ENCODE data around the gene GPC5. TPM values are rescaled to one million over a fixed set of nuclear protein-coding genes. Genes with fewer than 3 reads are reported as not detected.

Gene GPC5
- total RNA-seq, 1 donor from 2014 or later, result 0.28 TPM

DNA sequence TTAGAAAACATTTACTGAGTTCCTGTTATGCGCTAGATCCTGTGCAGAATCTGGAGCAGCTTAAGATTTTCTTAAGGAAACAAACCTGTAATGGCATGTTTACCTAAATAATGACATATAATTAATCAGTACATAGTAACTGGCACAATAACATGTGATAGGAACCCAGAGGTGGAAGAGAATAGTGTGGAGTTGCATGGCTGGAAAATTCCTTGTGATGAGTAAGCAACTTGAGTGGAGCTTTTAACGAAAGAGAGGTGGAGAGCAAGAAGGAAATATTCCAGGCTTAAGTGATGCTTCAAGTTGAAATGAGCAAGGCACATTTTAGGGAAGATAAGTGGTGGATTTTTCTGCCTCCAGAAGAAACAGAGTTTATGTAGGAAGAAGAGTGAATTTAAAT lies 9.2 kb upstream of the GPC5 start:
- H3K36me3 Mint-ChIP-seq (ENCODE audit: low read depth), result no peaks in the 10 kb centered on the region
- no peak for DNase-seq (ENCODE audit: low read depth, low spot score)
- no peaks in the 10 kb centered on the region for H3K9me3 Mint-ChIP-seq
- H3K27me3 Mint-ChIP-seq (ENCODE audit: low read depth), result peaks cover 21% of the 10 kb centered on the region
- H3K4me3 Mint-ChIP-seq, result no peak overlapping the region
- no peaks in the 10 kb centered on the region for H3K4me1 Mint-ChIP-seq
- TF ChIP-seq, protein P1, sequence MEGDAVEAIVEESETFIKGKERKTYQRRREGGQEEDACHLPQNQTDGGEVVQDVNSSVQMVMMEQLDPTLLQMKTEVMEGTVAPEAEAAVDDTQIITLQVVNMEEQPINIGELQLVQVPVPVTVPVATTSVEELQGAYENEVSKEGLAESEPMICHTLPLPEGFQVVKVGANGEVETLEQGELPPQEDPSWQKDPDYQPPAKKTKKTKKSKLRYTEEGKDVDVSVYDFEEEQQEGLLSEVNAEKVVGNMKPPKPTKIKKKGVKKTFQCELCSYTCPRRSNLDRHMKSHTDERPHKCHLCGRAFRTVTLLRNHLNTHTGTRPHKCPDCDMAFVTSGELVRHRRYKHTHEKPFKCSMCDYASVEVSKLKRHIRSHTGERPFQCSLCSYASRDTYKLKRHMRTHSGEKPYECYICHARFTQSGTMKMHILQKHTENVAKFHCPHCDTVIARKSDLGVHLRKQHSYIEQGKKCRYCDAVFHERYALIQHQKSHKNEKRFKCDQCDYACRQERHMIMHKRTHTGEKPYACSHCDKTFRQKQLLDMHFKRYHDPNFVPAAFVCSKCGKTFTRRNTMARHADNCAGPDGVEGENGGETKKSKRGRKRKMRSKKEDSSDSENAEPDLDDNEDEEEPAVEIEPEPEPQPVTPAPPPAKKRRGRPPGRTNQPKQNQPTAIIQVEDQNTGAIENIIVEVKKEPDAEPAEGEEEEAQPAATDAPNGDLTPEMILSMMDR (conservative IDR thresholded peaks at IDR 0.05), result no peak
- no peak overlapping the region for H3K27ac Mint-ChIP-seq (ENCODE audit: unreplicated experiment)

- DNase-seq (ENCODE audit: low read depth, low spot score), result no peak
- Mint-ChIP-seq H3K27me3 (ENCODE audit: low read depth) (peaks cover 84% of the 10 kb centered on the region), H3K4me1 (peaks cover 6% of the 10 kb centered on the region), H3K36me3 (ENCODE audit: low read depth) (no peaks in the 10 kb centered on the region), H3K4me3 (no peak overlapping the region), H3K27ac (ENCODE audit: unreplicated experiment) (no peak overlapping the region), H3K9me3 (no peaks in the 10 kb centered on the region)
- TF ChIP-seq, protein P1 (conservative IDR thresholded peaks at IDR 0.05), result no peak
Measured at GRCh38 chr13:91397595-91397994, 826 bp upstream of the GPC5 start.

DNA sequence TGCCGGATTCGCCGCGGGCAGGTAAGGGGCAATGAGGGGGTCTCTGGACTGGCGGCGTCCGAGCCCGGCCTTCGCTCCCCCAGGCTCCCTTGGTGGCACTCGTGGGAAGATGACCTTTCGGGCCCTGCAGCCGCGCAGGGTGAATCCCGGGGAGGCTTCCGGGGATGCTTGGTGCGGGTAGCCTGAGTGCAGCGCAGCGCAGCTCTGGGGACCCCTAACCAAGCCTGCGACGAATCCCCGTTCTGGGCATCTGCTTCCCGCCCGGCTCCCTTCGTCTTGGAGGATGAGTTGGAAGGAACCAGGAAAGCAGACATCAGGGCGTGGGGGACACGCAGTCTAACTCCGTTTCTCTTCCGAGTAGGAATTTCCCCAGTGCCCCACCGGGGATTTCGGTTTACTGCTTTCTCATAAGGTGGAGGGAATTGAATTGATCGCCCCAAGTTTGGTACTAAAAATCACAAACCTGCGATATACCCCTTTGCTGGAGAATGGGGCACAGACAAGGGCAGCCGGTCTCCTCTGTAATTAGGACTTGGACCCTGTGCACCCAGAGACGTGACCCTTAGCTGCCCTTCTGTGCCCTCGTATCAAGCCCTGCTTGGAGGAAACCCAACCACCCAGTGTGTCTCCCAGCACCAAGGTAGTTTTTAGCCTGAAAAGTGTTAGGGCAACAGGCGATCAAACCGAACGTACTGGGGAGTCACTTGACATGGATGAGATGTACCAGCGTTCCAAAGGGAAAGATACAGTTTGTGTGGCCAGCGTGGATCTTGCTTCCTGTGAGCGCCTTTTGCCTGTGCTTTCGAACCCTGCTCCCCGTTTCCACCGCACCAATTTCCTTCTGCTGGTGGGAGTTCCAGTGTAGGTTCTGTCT lies 1.0 kb downstream of the GPC5 start:
- peaks cover 6% of the 10 kb centered on the region for H3K4me1 Mint-ChIP-seq
- H3K27ac Mint-ChIP-seq (ENCODE audit: unreplicated experiment), result no peak overlapping the region
- TF ChIP-seq, protein P1 (conservative IDR thresholded peaks at IDR 0.05), result no peak
- no peaks in the 10 kb centered on the region for H3K36me3 Mint-ChIP-seq (ENCODE audit: low read depth)
- peak; percentile 5 for DNase-seq (ENCODE audit: low read depth, low spot score)
- H3K27me3 Mint-ChIP-seq (ENCODE audit: low read depth), result peaks cover 89% of the 10 kb centered on the region
- peak overlapping the region; percentile 81 for H3K4me3 Mint-ChIP-seq
- H3K9me3 Mint-ChIP-seq, result no peaks in the 10 kb centered on the region

DNA sequence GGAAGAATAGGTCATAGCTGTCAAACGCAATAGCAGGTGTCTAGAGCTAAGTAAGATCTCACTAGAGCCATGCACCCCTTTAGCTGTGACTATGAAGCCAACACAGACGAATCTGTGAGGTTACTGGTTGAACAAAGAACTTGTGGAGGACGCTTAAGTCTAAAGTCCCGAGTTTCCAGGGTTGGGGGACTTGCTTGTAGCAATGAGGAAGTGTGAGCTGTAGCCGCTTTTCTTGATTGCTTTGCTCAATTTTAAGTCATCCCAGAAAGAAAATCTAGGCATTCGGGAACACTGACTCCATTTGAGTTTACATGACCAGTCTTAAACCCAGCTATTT lies 1.6 kb downstream of the GPC5 start:
- no peak for DNase-seq (ENCODE audit: low read depth, low spot score)
- H3K4me3 Mint-ChIP-seq, result peak overlapping the region; percentile 79
- peaks cover 6% of the 10 kb centered on the region for H3K4me1 Mint-ChIP-seq
- TF ChIP-seq, protein P1 (conservative IDR thresholded peaks at IDR 0.05), result no peak
- peaks cover 83% of the 10 kb centered on the region for H3K27me3 Mint-ChIP-seq (ENCODE audit: low read depth)
- H3K27ac Mint-ChIP-seq (ENCODE audit: unreplicated experiment), result no peak overlapping the region
- H3K36me3 Mint-ChIP-seq (ENCODE audit: low read depth), result no peaks in the 10 kb centered on the region
- H3K9me3 Mint-ChIP-seq, result no peaks in the 10 kb centered on the region

GRCh38 chr13:91400671-91401070 lies 2.2 kb downstream of the GPC5 start:
- no peak for DNase-seq (ENCODE audit: low read depth, low spot score)
- Mint-ChIP-seq H3K36me3 (ENCODE audit: low read depth) (no peaks in the 10 kb centered on the region), H3K9me3 (no peaks in the 10 kb centered on the region), H3K4me3 (peak overlapping the region; percentile 66), H3K27ac (ENCODE audit: unreplicated experiment) (no peak overlapping the region), H3K27me3 (ENCODE audit: low read depth) (peaks cover 77% of the 10 kb centered on the region), H3K4me1 (peaks cover 6% of the 10 kb centered on the region)
- TF ChIP-seq, protein P1 (conservative IDR thresholded peaks at IDR 0.05), result no peak
